Measurements from ENCODE around the gene GNG11. TPM values are rescaled to one million over a fixed set of nuclear protein-coding genes. Genes with fewer than 3 reads are reported as not detected.

GNG11 gene
- 1 to 10 TPM in 2 of 3 donors, under 1 TPM in 1; 0.57 to 4.0 (median 1.5) TPM for total RNA-seq
- 20.8 TPM for total RNA-seq (2013)

GRCh38 chr7:93921607-93922566 is at the start of gene GNG11:
Gene GNG11, plus strand, starts transcription at chr7:93921735. Its CDS starts 403 bp downstream, at chr7:93922138.
- WGBS (ENCODE audit: insufficient coverage), result 2% methylated on average over 37 of the region's 39 CpGs
- peaks cover 0 to 10% of the 10 kb centered on the region in 2 donors for H3K4me1 Mint-ChIP-seq
- ATAC-seq (peak; percentile 58 to 81 (median 67)), DNase-seq (peak; percentile 13 to 16)
- peaks cover 36 to 60% of the 10 kb centered on the region in 2 donors for H3K27me3 Mint-ChIP-seq (ENCODE audit: low read depth in 2 of 2)
- peak within 1 kb of the TSS; percentile 45 for H3K4me3 Mint-ChIP-seq
- peak within 1 kb of the TSS in 1 of 2 donors; percentile 27 for H3K27ac Mint-ChIP-seq
- no peak within 1 kb of the TSS for H3K27ac ChIP-seq (ENCODE audit: low read length)
- no peaks in the 10 kb centered on the region for H3K36me3 Mint-ChIP-seq
- no peaks in the 10 kb centered on the region for H3K36me3 ChIP-seq (ENCODE audit: control insufficient read depth, insufficient read depth, low read length)
- no peaks in the 10 kb centered on the region for H3K9me3 Mint-ChIP-seq
- peaks cover 10% of the 10 kb centered on the region for H3K4me1 ChIP-seq (ENCODE audit: control insufficient read depth, insufficient read depth, low read length)
- intact Hi-C loops (cut with micrococcal nuclease), result no loop called here
- H3K9me3 ChIP-seq (ENCODE audit: control insufficient read depth, insufficient read depth, low read length), result no peaks in the 10 kb centered on the region
- TF ChIP-seq CTCF (IDR thresholded peaks at IDR 0.05), result no peak
- peaks cover 19% of the 10 kb centered on the region for H3K27me3 ChIP-seq (ENCODE audit: control insufficient read depth, insufficient read depth, low read length)
- H3K4me3 ChIP-seq (ENCODE audit: low read length), result peak within 1 kb of the TSS; percentile 38

- TF ChIP-seq CTCF (IDR thresholded peaks at IDR 0.05), result no peak
- H3K36me3 ChIP-seq (ENCODE audit: control insufficient read depth, insufficient read depth, low read length), result no peaks in the 10 kb centered on the region
- Mint-ChIP-seq H3K36me3 (no peaks in the 10 kb centered on the region), H3K9me3 (no peaks in the 10 kb centered on the region), H3K27me3 (ENCODE audit: low read depth in 2 of 2) (peaks cover 0 to 6% of the 10 kb centered on the region in 2 donors), H3K4me3 (no peak overlapping the region), H3K4me1 (peaks cover 0 to 6% of the 10 kb centered on the region in 2 donors), H3K27ac (no peak overlapping the region)
- no peak overlapping the region for H3K27ac ChIP-seq (ENCODE audit: low read length)
- no peak overlapping the region for H3K4me3 ChIP-seq (ENCODE audit: low read length)
- intact Hi-C loops (cut with micrococcal nuclease), result no loop called here
- H3K4me1 ChIP-seq (ENCODE audit: control insufficient read depth, insufficient read depth, low read length), result no peaks in the 10 kb centered on the region
- H3K27me3 ChIP-seq (ENCODE audit: control insufficient read depth, insufficient read depth, low read length), result no peaks in the 10 kb centered on the region
- ATAC-seq, result no peak
- no peak for DNase-seq
- WGBS (ENCODE audit: insufficient coverage), result 32% methylated on average over 1 of the region's 1 CpG
- H3K9me3 ChIP-seq (ENCODE audit: control insufficient read depth, insufficient read depth, low read length), result no peaks in the 10 kb centered on the region
Measured at GRCh38 chr7:93873998-93874574, 47.4 kb upstream of the GNG11 start.

- Mint-ChIP-seq H3K4me3 (no peak overlapping the region), H3K27ac (no peak overlapping the region), H3K27me3 (ENCODE audit: low read depth in 2 of 2) (peaks cover 8 to 12% of the 10 kb centered on the region in 2 donors), H3K9me3 (peaks cover 0 to 2% of the 10 kb centered on the region in 2 donors), H3K36me3 (no peaks in the 10 kb centered on the region), H3K4me1 (peaks cover 0 to 6% of the 10 kb centered on the region in 2 donors)
- H3K4me1 ChIP-seq (ENCODE audit: control insufficient read depth, insufficient read depth, low read length), result no peaks in the 10 kb centered on the region
- no peak overlapping the region for H3K4me3 ChIP-seq (ENCODE audit: low read length)
- 94% methylated on average over 2 of the region's 3 CpGs for WGBS (ENCODE audit: insufficient coverage)
- no peak for DNase-seq
- H3K9me3 ChIP-seq (ENCODE audit: control insufficient read depth, insufficient read depth, low read length), result no peaks in the 10 kb centered on the region
- intact Hi-C loops (cut with micrococcal nuclease), result no loop called here
- no peak for ATAC-seq
- no peak overlapping the region for H3K27ac ChIP-seq (ENCODE audit: low read length)
- no peaks in the 10 kb centered on the region for H3K27me3 ChIP-seq (ENCODE audit: control insufficient read depth, insufficient read depth, low read length)
- TF ChIP-seq CTCF (IDR thresholded peaks at IDR 0.05), result no peak
- H3K36me3 ChIP-seq (ENCODE audit: control insufficient read depth, insufficient read depth, low read length), result no peaks in the 10 kb centered on the region
Measured at GRCh38 chr7:93877742-93878141, 43.8 kb upstream of the GNG11 start.
